ENCODE data around the gene GPR87. TPM values are rescaled to one million over a fixed set of nuclear protein-coding genes. Genes with fewer than 3 reads are reported as not detected.

Gene GPR87
- total and polyA plus RNA-seq, 2 donors (not counting 1 experiment from before 2014, with no cell fraction given): 0.05 to 0.17 TPM

DNA sequence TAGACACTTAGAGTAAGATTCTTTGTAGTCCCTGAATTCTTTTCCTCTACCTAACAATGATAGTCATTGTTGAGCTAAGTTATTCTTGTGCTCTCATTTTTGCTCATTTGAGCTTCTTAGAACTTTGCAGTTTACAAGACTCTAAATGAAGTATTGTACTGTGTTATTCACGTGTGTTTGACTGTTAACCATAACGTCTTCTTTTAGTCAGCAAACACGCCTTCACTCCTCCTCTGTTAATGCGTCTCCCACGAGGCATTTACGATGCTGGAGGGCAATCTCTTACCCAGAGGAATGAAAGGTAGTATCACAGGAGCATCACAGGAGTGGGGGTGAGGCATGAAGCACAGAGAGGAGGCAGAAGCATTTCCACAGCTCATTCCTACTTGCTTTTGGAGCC, 23.5 kb downstream of the GPR87 start:
- Histone ChIP-seq H2AFZ (ENCODE audit: low read length) (no peak overlapping the region), H3K27ac (ENCODE audit: insufficient read depth, low read length) (no peak overlapping the region), H3K9me3 (ENCODE audit: control insufficient read depth, insufficient read depth, low read depth, low read length) (no peaks in the 10 kb centered on the region), H4K20me1 (ENCODE audit: control insufficient read depth, extremely low read depth, insufficient read depth, low read length) (no peaks in the 10 kb centered on the region), H3K4me1 (ENCODE audit: control insufficient read depth, extremely low read depth, insufficient read depth, low read length) (no peaks in the 10 kb centered on the region), H3K79me2 (ENCODE audit: control insufficient read depth, insufficient read depth, low read length) (no peaks in the 10 kb centered on the region), H3K9ac (ENCODE audit: insufficient read depth, low read length) (no peak overlapping the region), H3K4me3 (replicated peaks in 1 of 4; ENCODE audit: control extremely low read depth in 1 of 4, insufficient read depth in 1 of 4, low read depth in 3 of 4, low read length in 4 of 4) (no peak overlapping the region), H3K4me2 (ENCODE audit: extremely low read depth, insufficient read depth, low read length) (no peak overlapping the region), H3K36me3 (ENCODE audit: control insufficient read depth, insufficient read depth, low read length) (no peaks in the 10 kb centered on the region), H3K27me3 (ENCODE audit: control insufficient read depth, insufficient read depth, low read length) (no peaks in the 10 kb centered on the region)
- DNase-seq (ENCODE audit: low read depth in 2 of 2): no peak
- TF ChIP-seq EZH2 (IDR thresholded peaks at IDR 0.05; ENCODE audit: low read length, missing control alignments): no peak
- TF ChIP-seq, protein P1, sequence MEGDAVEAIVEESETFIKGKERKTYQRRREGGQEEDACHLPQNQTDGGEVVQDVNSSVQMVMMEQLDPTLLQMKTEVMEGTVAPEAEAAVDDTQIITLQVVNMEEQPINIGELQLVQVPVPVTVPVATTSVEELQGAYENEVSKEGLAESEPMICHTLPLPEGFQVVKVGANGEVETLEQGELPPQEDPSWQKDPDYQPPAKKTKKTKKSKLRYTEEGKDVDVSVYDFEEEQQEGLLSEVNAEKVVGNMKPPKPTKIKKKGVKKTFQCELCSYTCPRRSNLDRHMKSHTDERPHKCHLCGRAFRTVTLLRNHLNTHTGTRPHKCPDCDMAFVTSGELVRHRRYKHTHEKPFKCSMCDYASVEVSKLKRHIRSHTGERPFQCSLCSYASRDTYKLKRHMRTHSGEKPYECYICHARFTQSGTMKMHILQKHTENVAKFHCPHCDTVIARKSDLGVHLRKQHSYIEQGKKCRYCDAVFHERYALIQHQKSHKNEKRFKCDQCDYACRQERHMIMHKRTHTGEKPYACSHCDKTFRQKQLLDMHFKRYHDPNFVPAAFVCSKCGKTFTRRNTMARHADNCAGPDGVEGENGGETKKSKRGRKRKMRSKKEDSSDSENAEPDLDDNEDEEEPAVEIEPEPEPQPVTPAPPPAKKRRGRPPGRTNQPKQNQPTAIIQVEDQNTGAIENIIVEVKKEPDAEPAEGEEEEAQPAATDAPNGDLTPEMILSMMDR (conservative IDR thresholded peaks at IDR 0.05 in 1 of 2, IDR thresholded peaks at IDR 0.05 in 1 of 2; ENCODE audit: low read depth in 1 of 2, low read length in 2 of 2): no peak

DNA sequence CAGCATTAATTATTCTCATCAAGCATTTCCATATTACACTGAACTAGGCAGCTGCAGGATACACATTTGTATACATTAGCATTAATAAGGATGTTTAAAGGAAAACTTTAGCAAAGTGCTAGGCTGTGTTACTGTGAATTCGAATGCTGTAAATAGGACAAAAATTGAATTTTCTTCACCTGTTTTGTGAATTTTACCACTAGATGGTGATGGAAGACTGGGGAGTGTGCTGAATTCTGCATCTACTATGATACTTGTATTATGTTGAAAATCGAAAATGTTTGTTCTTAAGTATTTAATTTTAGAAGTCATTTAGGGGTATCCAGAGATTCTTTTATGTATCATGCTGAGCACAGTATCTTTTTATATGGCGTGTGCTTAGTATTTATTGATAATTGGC, 25.9 kb downstream of the GPR87 start:
- H3K27me3 ChIP-seq (ENCODE audit: control insufficient read depth, insufficient read depth, low read length): no peaks in the 10 kb centered on the region
- TF ChIP-seq, protein P1 (conservative IDR thresholded peaks at IDR 0.05 in 1 of 2, IDR thresholded peaks at IDR 0.05 in 1 of 2; ENCODE audit: low read depth in 1 of 2, low read length in 2 of 2): peak; percentile 56 to 61
- TF ChIP-seq EZH2 (IDR thresholded peaks at IDR 0.05; ENCODE audit: low read length, missing control alignments): no peak
- DNase-seq (ENCODE audit: low read depth in 2 of 2): peak; percentile 25 to 74

DNA sequence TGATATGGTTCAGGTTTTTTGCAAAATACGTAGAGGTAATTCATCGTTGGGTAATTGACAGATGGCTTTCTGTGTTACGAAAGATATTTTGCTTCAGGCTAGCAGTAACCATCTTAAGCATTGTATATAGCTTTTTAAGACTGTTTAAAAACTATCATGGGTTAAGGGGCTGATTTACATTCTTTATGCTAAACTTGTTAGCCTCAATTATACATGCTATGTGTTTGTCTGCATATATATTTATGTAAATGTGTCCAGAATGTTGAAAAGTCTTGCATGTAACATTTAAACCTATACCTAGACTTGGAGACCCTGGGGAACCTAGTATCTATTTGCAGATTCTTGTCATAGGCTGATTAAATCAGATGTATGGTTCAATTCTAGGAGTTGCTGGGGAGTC, 27.2 kb downstream of the GPR87 start:
- H3K79me2 ChIP-seq (ENCODE audit: control insufficient read depth, insufficient read depth, low read length): no peaks in the 10 kb centered on the region
- H3K36me3 ChIP-seq (ENCODE audit: control insufficient read depth, insufficient read depth, low read length): no peaks in the 10 kb centered on the region
- DNase-seq (ENCODE audit: low read depth in 2 of 2): no peak
- no peak overlapping the region for H3K27ac ChIP-seq (ENCODE audit: insufficient read depth, low read length)
- no peak overlapping the region for H3K4me3 ChIP-seq (replicated peaks in 1 of 4; ENCODE audit: control extremely low read depth in 1 of 4, insufficient read depth in 1 of 4, low read depth in 3 of 4, low read length in 4 of 4)
- H2AFZ ChIP-seq (ENCODE audit: low read length): no peak overlapping the region
- TF ChIP-seq, protein P1 (conservative IDR thresholded peaks at IDR 0.05 in 1 of 2, IDR thresholded peaks at IDR 0.05 in 1 of 2; ENCODE audit: low read depth in 1 of 2, low read length in 2 of 2): no peak
- TF ChIP-seq EZH2 (IDR thresholded peaks at IDR 0.05; ENCODE audit: low read length, missing control alignments): no peak
- no peak overlapping the region for H3K9ac ChIP-seq (ENCODE audit: insufficient read depth, low read length)
- H4K20me1 ChIP-seq (ENCODE audit: control insufficient read depth, extremely low read depth, insufficient read depth, low read length): no peaks in the 10 kb centered on the region
- no peaks in the 10 kb centered on the region for H3K4me1 ChIP-seq (ENCODE audit: control insufficient read depth, extremely low read depth, insufficient read depth, low read length)
- H3K4me2 ChIP-seq (ENCODE audit: extremely low read depth, insufficient read depth, low read length): no peak overlapping the region
- H3K9me3 ChIP-seq (ENCODE audit: control insufficient read depth, insufficient read depth, low read depth, low read length): no peaks in the 10 kb centered on the region
- H3K27me3 ChIP-seq (ENCODE audit: control insufficient read depth, insufficient read depth, low read length): no peaks in the 10 kb centered on the region

More for the DNA sequence above, 25.9 kb downstream of the GPR87 start:
- Histone ChIP-seq H3K79me2 (ENCODE audit: control insufficient read depth, insufficient read depth, low read length) (no peaks in the 10 kb centered on the region), H3K4me3 (replicated peaks in 1 of 4; ENCODE audit: control extremely low read depth in 1 of 4, insufficient read depth in 1 of 4, low read depth in 3 of 4, low read length in 4 of 4) (no peak overlapping the region), H3K9ac (ENCODE audit: insufficient read depth, low read length) (no peak overlapping the region), H3K27ac (ENCODE audit: insufficient read depth, low read length) (no peak overlapping the region), H3K4me1 (ENCODE audit: control insufficient read depth, extremely low read depth, insufficient read depth, low read length) (no peaks in the 10 kb centered on the region), H2AFZ (ENCODE audit: low read length) (no peak overlapping the region), H3K4me2 (ENCODE audit: extremely low read depth, insufficient read depth, low read length) (no peak overlapping the region), H4K20me1 (ENCODE audit: control insufficient read depth, extremely low read depth, insufficient read depth, low read length) (no peaks in the 10 kb centered on the region), H3K9me3 (ENCODE audit: control insufficient read depth, insufficient read depth, low read depth, low read length) (no peaks in the 10 kb centered on the region), H3K36me3 (ENCODE audit: control insufficient read depth, insufficient read depth, low read length) (no peaks in the 10 kb centered on the region)
